Activated CD4-positive, CD25-positive, alpha-beta regulatory T cell treated with anti-CD3 and anti-CD28 coated beads, Interleukin-2, amount 50 U/mL, for 16 hours (primary cell): ENCODE data around the gene KRTAP10-3.
"Not testable (repeated sequence)": the region's sequence is repeated elsewhere in the genome, so short reads cannot be mapped to it uniquely, and the experiment has no call there.

Experiments used
- DNase-seq: peaks from one replicate; pipeline ENCODE4 v3.0.0-alpha.2; 2020; ENCODE audit warnings: low read depth, low spot score

The KRTAP10-3 gene

DNA sequence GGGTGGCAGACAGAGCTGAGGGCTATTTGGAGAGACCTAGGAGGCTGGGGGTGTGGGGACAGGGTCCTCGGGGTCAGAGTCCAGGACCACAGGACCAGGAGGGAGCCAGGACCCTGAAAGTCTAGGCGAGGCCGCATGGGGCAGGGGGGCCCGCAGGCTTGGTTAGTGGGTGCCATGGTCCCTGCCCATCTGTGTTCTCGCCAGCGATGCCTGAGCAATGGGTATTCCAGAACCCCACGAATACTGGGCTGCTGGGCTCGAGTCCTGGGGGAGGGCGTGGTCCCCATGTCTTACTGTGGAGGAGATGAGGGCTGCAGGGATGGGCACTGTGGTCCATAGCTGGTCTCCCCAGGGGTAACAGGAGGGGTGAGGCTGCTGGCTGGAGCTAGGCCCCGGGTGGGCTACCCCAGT, 31.7 kb upstream of the KRTAP10-3 start:
- DNase-seq: no peak

DNA sequence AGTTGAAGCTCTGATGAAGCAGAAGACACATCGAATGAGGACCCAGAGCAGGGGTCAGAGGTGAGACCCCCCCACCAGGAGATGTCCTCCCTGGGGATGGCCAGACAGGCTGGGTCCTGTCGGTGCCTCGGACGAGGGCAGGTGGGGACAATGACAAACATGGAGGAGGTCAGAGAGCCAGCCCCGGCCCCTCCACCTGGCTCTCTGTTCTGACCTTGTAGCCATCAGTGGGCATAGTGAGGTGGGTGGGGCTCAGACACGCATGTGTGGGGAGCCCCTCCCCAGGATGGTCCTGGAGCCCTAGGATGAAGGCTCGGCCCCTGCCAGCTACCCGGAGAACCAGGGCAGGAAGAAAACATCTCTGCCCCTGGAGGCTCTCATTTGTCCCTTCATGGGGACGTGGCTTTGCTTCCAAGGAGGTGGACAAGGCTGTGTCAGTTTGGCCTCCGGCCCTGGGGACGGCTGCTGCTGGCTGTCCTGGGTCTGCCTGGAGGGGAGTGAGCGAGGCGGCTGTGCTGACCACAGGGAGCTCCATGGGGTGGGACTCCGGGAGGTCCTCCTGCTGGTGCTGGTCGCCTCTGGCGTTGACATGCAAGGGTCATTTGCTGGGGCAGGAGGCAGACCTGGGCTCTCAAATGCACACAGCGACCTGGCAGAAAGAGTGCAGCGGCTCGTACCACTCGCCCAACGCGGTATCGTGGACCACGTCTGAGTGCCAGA, 31.2 kb upstream of the KRTAP10-3 start:
- DNase-seq: no peak

DNA sequence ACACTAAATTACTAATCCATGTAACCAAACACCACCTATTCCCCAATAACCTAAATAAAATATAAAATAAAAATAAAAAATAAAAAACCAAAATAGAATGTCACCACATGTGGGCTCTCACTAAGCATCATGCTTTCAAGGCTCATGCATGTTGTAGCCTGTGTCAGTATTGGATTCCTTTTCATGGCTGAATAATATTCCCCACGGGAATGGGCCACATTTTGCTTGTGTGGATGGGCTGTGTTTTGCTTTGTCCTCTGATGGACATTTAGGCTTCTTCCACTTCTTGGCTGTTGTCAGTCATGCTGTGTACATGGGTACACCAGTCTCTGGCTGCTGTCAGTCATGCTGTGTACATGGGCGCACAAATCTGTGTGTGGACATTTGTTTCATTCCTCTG, 30.5 kb upstream of the KRTAP10-3 start:
- no peak for DNase-seq

DNA sequence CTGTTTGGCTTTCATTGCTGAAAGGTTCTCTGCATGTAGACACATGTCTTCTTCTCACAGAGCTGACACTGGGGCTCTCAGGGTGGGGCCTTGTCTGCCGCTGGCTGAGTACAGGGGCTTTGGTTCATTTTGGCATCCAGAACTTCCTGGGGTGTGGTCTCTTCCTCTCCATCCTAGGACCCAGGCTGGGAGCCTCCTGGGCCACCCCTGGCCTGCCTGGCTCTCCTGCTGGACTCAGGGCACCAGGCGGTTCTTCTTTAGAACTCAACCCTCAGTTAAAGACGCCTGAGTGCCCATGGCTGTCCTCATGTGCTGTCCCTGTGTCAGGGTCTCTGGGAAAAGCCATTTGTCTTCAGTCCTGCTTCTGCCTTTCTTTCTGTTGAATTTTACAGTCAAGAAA, 27.3 kb upstream of the KRTAP10-3 start:
- no peak for DNase-seq

DNA sequence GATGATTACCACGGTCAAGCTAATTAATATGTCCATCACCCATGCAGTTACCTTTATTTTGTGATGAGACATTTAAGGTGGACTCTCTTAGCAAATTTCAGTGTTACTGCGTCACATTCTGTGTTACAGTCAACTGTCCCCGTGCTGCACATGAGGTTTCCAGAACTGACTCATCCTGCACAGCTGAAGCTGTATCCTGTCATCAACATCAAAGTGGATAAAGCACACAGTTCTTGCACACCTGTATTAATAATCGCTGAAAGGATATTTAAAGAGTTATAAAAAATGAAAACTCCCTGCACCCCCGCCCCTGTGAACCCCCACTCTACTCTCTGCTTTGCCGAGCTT, 25.2 kb upstream of the KRTAP10-3 start:
- DNase-seq: no peak

DNA sequence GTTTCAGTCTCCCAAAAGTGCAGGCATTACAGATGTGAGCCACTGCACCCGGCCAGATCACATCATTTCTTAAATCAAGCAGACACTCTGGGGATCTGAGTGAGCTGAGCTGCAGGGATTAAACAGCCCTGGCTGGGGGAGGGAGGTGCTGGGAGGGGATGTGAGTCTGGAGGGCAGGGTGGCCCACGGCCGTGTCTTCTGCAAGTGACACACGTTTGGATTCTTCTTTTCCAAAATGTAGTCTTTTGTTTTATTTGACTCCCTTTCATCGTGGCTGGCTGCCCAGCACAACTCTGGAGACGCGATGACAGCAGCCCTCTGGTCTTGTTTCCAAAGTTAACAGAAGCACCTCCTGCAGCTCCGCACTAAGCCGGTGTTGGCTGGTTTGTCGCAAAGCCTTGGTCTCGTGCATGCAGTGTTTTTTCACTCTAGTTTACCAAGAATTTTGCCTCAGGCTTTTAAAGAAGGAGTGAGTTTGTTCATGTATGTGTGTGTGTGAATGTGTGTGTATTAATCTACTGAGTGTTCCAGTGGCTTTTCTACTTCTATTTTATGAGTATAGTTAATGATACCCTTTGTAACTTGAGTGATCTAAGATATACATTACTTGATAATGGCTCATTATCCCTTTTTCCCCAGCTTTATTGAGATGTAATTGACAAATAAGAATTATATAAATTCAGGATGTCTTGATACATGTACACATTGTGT, 24.6 kb upstream of the KRTAP10-3 start:
- DNase-seq: no peak

DNA sequence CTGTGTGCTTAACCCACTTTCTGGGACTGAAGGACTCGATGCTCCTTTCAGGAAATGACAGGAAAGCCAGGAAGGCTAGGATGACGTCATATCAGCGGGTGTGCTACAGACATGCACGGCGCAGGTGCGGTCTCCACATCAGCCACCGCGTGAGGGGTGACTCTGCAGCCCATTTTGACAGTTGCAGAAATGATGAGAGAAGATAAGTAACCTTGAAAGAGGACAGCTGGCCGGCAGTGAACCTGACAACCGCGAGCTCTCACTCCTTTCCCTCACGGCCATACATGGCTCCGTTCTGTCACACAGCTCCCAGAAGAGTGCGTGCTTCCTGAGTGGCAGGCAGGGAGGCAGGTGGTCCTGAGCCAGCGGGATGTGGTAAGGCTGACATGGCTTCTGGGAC, 23.5 kb upstream of the KRTAP10-3 start:
- DNase-seq: no peak

DNA sequence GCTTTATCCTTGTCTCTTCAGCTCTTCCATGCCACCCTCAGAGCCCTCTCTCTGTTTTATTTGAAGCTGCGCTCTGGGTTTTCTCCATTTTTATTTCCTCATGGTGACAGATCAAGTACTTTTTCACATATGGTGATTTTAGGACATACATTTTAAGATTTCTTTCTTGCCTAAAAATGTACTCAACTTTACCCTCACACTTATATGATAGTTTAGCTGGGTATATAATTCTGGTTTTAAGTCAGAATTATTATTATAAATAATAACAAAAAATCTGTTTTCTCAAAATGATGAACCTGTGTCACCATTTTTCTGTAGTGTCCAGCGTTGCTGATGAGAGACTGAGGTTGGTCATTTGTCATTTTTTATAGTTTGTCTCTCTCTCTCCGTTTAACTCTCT, 22.6 kb upstream of the KRTAP10-3 start:
- DNase-seq: no peak

DNA sequence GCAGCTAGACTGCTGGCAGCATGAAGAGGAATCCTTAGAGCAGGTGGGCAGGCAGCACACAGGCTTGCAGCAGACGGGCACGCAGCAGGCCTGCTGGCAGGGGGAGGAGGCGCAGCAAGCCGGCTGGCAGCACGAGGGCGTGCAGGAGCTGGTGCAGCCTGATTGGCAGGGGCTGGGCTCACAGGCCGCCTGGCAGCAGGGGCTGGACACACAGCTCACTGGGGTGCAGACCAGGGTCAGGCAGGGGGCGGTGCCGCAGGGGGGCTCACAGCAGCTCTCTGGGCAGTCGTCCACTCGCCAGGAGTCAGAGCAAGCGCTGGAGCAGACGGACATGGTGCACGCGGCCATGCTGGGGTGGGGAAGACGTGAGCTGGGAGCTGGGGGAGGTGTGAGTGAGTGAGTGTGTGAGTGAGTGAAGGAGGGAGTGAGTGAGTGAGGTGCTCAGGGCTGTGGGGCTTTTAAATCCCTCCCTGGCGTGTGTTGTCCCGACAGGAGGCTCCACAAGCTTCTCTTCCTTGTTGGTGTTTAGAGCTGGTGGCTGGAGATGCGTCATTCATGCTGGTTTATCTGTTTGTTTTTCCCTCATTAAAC, 21.7 kb upstream of the KRTAP10-3 start, which contains the start of gene KRTAP10-5:
KRTAP10-5 (minus strand) TSS at position 374 of the 591 bp plus-strand sequence; CDS start at position 348, 26 bp downstream.
- not testable (repeated sequence) for DNase-seq

DNA sequence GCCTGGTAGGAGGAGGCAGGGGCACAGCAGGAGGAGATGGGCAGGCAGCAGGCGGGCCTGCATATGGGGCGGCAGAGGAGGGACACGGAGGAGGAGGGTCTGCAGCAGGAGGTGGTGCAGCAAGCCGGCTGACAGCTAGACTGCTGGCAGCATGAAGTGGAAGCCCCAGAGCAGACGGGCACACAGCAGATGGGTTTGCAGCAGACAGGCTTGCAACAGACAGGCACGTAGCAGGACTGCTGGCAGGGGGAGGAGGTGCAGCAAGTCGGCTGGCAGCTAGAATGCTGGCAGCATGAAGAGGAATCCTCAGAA, 21.2 kb upstream of the KRTAP10-3 start:
- DNase-seq: no peak

DNA sequence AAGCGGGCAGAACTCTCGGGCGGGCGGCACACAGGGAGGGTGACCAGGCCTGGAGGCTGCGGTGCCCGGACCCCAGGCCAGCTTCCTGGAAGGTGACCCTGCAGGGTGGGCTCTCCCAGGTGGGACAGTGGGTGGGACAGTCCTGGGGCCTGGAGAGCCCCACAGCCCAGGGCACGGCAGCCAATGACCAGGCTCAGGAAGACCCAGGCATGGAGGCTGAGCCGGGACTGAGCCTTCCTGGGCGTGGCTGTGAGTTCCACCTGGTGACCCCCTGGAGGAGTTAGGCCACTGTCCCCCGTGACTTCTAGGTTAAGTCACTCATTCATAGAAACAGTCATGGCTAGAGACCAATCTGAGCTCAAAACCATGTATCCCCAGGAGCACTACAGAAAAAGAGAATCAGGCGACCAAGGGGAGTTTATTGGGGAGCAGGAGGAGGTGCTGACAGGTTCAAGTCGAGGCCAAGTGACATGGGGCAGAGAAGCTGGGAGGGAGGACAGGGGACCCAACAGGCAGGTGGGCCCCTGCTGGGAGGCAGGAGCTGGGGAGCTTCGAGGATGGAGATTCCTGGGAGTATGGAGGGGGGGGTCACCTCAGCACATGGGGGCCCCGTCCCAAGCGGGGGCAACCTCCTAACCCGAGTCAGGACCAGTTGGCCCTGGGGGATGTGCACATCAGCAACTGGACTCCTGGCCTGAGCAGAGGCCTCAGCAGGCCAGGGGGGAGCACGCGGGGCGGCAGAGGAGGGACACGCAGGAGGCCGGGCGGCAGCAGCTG, 20.6 kb upstream of the KRTAP10-3 start:
- no peak for DNase-seq

DNA sequence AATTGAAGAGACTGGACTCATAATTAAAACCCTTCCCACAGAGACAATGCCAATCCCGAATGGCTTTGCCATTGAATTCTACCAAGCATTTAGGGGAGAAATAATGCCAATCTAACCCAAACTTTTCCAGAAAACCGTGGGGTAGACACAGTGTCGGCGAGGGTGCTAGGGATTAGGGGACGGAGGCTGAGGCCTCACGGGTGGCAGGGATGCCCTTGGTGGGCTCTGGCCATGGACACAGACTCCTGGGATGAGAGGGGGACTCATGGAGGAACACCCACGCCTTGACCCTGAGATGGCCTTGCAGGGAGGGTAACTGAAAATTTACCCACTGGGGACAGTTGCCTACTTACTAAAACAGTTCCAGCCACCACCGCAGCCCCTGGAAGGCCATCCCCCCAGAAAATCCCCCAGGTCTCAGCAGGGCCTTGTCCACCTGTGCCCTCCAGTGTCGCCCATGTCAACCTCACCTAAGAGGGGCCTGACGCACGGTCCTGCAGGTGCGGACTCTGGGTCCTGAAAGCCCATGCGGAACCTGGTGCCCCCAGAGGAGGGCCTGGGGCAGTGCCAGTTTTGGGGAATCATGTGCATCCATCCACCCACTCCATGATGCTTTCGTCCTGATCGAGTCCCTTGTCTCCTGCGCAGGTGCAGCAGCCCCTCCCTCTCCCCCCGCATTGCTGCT, 19.9 kb upstream of the KRTAP10-3 start:
- DNase-seq: no peak

DNA sequence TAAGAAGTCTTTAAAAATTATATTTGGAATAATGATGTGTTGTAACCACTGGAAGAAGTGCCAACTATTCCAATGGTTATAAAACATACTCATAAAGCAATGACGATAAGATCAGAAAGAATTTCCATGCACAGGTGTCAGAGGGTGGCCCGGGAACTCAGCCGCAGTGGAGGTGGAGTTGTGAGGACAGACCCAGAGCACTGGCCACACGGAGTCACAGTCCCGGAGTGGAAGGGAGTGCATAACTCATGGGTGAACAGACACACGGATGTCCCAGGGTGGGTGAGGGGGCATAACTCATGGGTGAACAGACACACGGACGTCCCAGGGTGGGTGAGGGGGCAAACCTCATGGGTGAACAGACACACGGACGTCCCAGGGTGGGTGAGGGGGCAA, 17.4 kb upstream of the KRTAP10-3 start:
- DNase-seq: no peak

DNA sequence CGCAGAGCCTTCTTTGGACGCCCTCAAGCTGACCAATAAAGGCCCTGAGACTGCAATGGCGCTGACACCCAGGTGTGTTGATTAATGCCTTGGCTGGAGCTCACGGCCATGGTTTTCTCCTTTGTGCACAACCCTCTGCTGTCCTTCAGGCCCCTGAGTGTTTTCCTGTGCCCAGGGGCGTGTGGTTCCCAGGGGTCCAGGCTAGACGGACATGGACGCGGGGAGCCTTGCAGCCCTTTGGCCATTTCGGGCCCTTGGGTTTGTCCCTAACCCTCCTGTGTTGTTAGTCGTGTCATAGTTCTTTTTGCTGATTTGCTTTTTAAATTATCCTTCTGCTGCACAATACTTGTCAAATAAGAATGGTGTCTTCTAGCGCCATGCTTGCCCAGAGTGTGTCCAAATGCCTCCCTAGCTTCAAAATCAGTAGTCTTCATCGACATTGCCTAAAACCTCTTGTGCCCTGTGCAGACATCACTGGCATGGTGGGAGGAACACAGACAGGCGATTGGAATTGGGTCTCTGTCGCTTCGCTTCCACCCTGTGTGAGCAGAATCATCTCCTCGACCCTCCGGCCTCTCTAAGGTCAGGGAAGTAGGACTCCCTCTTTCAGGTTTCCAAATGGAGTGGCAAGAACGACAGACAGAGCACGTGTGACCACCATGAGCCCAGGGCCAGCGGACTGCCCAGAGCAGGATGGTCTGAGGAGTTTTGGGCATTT, 16.9 kb upstream of the KRTAP10-3 start:
- no peak for DNase-seq

DNA sequence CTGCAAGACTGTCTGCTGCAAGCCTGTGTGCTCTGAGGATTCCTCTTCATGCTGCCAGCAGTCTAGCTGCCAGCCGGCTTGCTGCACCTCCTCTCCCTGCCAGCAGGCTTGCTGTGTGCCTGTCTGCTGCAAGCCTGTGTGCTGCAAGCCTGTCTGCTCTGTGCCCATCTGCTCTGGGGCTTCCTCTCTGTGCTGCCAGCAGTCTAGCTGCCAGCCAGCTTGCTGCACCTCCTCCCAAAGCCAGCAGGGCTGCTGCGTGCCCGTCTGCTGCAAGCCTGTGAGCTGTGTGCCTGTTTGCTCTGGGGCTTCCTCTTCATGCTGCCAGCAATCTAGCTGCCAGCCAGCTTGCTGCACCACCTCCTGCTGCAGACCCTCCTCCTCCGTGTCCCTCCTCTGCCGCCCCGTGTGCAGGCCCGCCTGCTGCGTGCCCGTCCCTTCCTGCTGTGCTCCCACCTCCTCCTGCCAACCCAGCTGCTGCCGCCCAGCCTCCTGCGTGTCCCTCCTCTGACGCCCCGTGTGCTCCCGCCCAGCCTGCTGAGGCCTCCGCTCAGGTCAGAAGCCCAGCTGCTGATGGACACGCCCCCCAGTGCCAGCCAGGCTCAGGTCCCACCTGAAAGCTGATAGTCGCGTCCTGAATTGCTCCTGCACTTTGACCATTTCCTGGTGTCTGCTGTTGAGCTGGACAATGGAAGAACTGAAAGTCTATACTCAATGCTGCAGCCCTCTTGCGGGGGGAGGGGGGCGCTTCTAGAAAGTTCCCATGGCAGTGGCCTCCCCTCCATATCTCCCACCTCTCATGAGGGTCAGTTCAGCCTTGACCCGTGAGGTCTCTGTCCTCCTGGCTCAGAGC, 16.1 kb upstream of the KRTAP10-3 start:
- DNase-seq: no peak

DNA sequence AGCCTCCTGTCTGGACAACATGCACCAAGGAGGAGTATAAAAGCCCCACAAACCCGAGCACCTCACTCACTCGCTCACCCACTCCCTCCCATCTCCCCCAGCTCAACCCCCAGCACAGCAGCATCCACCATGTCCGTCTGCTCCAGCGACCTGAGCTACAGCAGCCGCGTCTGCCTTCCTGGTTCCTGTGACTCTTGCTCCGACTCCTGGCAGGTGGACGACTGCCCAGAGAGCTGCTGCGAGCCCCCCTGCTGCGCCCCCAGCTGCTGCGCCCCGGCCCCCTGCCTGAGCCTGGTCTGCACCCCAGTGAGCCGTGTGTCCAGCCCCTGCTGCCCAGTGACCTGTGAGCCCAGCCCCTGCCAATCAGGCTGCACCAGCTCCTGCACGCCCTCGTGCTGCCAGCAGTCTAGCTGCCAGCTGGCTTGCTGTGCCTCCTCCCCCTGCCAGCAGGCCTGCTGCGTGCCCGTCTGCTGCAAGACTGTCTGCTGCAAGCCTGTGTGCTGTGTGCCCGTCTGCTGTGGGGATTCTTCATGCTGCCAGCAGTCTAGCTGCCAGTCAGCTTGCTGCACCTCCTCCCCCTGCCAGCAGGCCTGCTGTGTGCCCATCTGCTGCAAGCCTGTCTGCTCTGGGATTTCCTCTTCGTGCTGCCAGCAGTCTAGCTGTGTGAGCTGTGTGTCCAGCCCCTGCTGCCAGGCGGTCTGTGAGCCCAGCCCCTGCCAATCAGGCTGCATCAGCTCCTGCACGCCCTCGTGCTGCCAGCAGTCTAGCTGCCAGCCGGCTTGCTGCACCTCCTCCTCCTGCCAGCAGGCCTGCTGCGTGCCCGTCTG, 15.2 kb upstream of the KRTAP10-3 start, which contains the start of gene KRTAP10-4:
KRTAP10-4 (plus strand) TSS at position 100 of the 827 bp plus-strand sequence; CDS start at position 130, 30 bp downstream.
- not testable (repeated sequence) for DNase-seq

DNA sequence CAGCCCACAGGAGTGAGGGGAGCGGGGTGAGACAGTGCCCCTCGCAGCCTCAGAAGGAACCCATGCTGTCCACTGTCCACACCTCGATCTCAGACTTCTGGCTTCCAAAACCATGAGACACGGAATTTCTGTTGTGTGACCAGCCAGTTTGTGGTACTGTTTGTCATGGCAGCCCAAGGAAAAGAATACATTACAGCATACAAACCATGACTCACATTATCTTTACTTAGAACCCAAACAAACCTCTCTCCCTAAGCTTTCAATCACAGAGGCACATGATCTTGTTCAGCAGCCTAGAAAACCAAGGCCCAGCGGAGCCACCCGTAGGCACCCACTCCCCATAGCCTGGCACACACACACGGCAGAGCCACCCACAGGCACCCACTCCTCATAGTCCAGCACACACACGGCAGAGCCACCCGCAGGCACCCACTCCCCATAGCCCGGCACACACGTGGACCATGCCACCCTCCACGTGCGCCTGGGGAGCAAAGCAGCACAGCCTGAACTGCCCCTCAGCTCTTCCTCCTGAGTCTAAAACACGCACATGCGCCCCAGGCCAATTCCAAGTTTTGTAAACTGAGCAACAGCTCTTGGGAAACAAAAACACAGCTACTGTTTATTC, 14.5 kb upstream of the KRTAP10-3 start:
- DNase-seq: no peak
